Mesenchymal stem cell (in vitro differentiated cells and primary cell): ENCODE measurements around the gene HFM1.

ENCODE experiments used
- DNase-seq: peaks from one replicate; pipeline ENCODE4 v3.0.0-alpha.2; 2013
- H2AFZ ChIP-seq: one replicate; pipeline ENCODE4 v1.6.1; 2013; ENCODE audit warnings: low read depth, mild to moderate bottlenecking, control low read depth, inconsistent platforms, low read length, moderate library complexity
- H2AK5ac ChIP-seq: 2 replicates; pipeline ENCODE4 v1.6.1; 2013; ENCODE audit warnings: low read length, moderate library complexity, mild to moderate bottlenecking, inconsistent platforms; ENCODE audit not compliant: severe bottlenecking
- H2BK120ac ChIP-seq: one replicate; pipeline ENCODE4 v1.6.1; 2013; ENCODE audit warnings: low read depth, mild to moderate bottlenecking, inconsistent platforms, low read length, moderate library complexity
- H2BK12ac ChIP-seq, 2 experiments: one replicate each; pipeline ENCODE4 v1.6.1; 2013; ENCODE audit warnings: inconsistent platforms in 2 of 2, low read length in 2 of 2, mild to moderate bottlenecking in 2 of 2, moderate library complexity in 2 of 2, control low read depth in 1 of 2
- H2BK15ac ChIP-seq: one replicate; pipeline ENCODE4 v1.6.1; 2013; ENCODE audit warnings: mild to moderate bottlenecking, low read depth, inconsistent platforms; ENCODE audit not compliant: poor library complexity, severe bottlenecking
- H2BK5ac ChIP-seq: 2 replicates; pipeline ENCODE4 v1.6.1; 2013; ENCODE audit warnings: low read depth, mild to moderate bottlenecking, low read length, control low read depth, inconsistent platforms; ENCODE audit not compliant: poor library complexity, severe bottlenecking
- H3K14ac ChIP-seq, 2 experiments: one replicate each; pipeline ENCODE4 v1.6.1; 2013; ENCODE audit warnings: inconsistent platforms in 2 of 2, low read length in 2 of 2, control low read depth in 1 of 2, mild to moderate bottlenecking in 1 of 2, moderate library complexity in 1 of 2
- H3K18ac ChIP-seq, 2 experiments: one replicate each; pipeline ENCODE4 v1.6.1; 2013; ENCODE audit warnings: inconsistent platforms in 2 of 2, low read length in 2 of 2, control low read depth in 1 of 2, low read depth in 1 of 2, mild to moderate bottlenecking in 1 of 2
- H3K23ac ChIP-seq, 2 experiments: one replicate each; pipeline ENCODE4 v1.6.1; 2013; ENCODE audit warnings: inconsistent platforms in 2 of 2, low read length in 2 of 2, mild to moderate bottlenecking in 2 of 2, moderate library complexity in 2 of 2, control low read depth in 1 of 2
- H3K27ac ChIP-seq: 2 replicates; pipeline ENCODE4 v1.5.1; 2013; ENCODE audit warnings: mild to moderate bottlenecking, moderate library complexity, low read length, control low read depth, inconsistent platforms; ENCODE audit not compliant: poor library complexity, severe bottlenecking
- H3K27me3 ChIP-seq, 2 experiments: 2 replicates each; pipeline versions ENCODE4 v1.6.1 to v1.7.0; 2013; ENCODE audit warnings: low read length in 2 of 2, mild to moderate bottlenecking in 2 of 2, moderate library complexity in 2 of 2, control low read depth in 1 of 2, inconsistent platforms in 1 of 2; ENCODE audit not compliant: control insufficient read depth in 1 of 2, insufficient read depth in 1 of 2
- H3K36me3 ChIP-seq, 2 experiments: 2 replicates each; pipeline versions ENCODE4 v1.6.1 to v1.7.0; 2013; ENCODE audit warnings: low read length in 2 of 2, control low read depth in 1 of 2, inconsistent platforms in 1 of 2, low read depth in 1 of 2, mild to moderate bottlenecking in 1 of 2; ENCODE audit not compliant: insufficient read depth in 2 of 2, control insufficient read depth in 1 of 2
- H3K4ac ChIP-seq, 2 experiments: one replicate each; pipeline ENCODE4 v1.6.1; 2013; ENCODE audit warnings: inconsistent platforms in 2 of 2, low read length in 2 of 2, mild to moderate bottlenecking in 2 of 2, moderate library complexity in 2 of 2, control low read depth in 1 of 2, low read depth in 1 of 2
- H3K4me1 ChIP-seq: 2 replicates; pipeline ENCODE4 v1.6.1; 2013; ENCODE audit warnings: low read depth, low read length, control low read depth; ENCODE audit not compliant: control insufficient read depth, insufficient read depth
- H3K4me2 ChIP-seq: 2 replicates; pipeline ENCODE4 v1.6.1; 2013; ENCODE audit warnings: low read length, mild to moderate bottlenecking, inconsistent platforms; ENCODE audit not compliant: poor library complexity, severe bottlenecking
- H3K4me3 ChIP-seq, 2 experiments: 2 replicates each; pipeline versions ENCODE4 v1.5.1 to v1.7.0; 2013; ENCODE audit warnings: low read length in 2 of 2, mild to moderate bottlenecking in 2 of 2, control low read depth in 1 of 2, low read depth in 1 of 2; ENCODE audit not compliant: insufficient read depth in 1 of 2
- H3K79me1 ChIP-seq: replicated peaks from 2 replicates; pipeline ENCODE4 v1.6.1; 2013; ENCODE audit warnings: mild to moderate bottlenecking, control low read depth, low read length, inconsistent platforms; ENCODE audit not compliant: poor library complexity, severe bottlenecking
- H3K9ac ChIP-seq: 2 replicates; pipeline ENCODE4 v1.7.0; 2013; ENCODE audit warnings: mild to moderate bottlenecking, low read length, moderate library complexity
- H3K9me3 ChIP-seq: 2 replicates; pipeline ENCODE4 v1.7.0; 2013; ENCODE audit warnings: mild to moderate bottlenecking, low read length; ENCODE audit not compliant: control insufficient read depth
- H4K8ac ChIP-seq: one replicate; pipeline ENCODE4 v1.6.1; 2013; ENCODE audit warnings: inconsistent platforms, mild to moderate bottlenecking, low read length, moderate library complexity
- H4K91ac ChIP-seq: one replicate; pipeline ENCODE4 v1.6.1; 2013; ENCODE audit warnings: mild to moderate bottlenecking, low read length, inconsistent platforms
- WGBS: methylation state at CpG from one replicate; pipeline ENCODE4 v1.1.7; 2013; ENCODE audit warnings: mixed read lengths; 5-methylcytosine and 5-hydroxymethylcytosine counted together

HFM1 gene

DNA sequence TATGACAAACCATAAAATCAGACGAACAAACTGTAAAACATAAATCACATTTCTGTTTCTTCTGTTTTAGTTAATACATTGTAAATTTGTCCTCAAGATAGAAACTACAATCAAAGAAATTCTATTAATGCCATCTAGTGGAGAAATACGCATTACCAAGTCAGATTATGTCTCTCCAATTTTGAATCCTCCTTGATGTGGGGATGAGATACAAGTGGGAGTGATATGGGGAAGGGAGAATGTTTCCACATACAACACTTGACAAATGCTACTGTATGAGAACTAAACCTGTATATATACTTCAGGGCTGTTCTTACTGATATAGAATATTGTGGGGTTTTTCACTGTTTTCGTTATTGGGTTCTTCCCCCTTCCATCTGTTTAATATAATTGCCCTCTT is 2.6 kb downstream of the HFM1 start:
- H3K4ac ChIP-seq, result no peak overlapping the region
- H4K8ac ChIP-seq, result no peak overlapping the region
- no peak overlapping the region for H2BK12ac ChIP-seq
- no peak overlapping the region for H3K9ac ChIP-seq
- H3K14ac ChIP-seq, result no peak overlapping the region
- no peak overlapping the region for H3K23ac ChIP-seq
- no peaks in the 10 kb centered on the region for H3K79me1 ChIP-seq
- no peak overlapping the region for H2AFZ ChIP-seq
- peak; percentile 24 for DNase-seq
- no peak overlapping the region for H3K18ac ChIP-seq
- no peaks in the 10 kb centered on the region for H3K27me3 ChIP-seq
- no peak overlapping the region for H3K4me2 ChIP-seq
- H3K4me3 ChIP-seq, result no peak overlapping the region
- H2BK5ac ChIP-seq, result no peak overlapping the region
- no peak overlapping the region for H3K27ac ChIP-seq
- no peak overlapping the region for H2BK15ac ChIP-seq
- H3K4me1 ChIP-seq, result no peaks in the 10 kb centered on the region
- H2AK5ac ChIP-seq, result no peak overlapping the region
- H3K9me3 ChIP-seq, result no peaks in the 10 kb centered on the region
- no peaks in the 10 kb centered on the region for H3K36me3 ChIP-seq
- WGBS, result 80% methylated on average over 1 of the region's 3 CpGs
- H4K91ac ChIP-seq, result no peak overlapping the region
- no peak overlapping the region for H2BK120ac ChIP-seq

DNA sequence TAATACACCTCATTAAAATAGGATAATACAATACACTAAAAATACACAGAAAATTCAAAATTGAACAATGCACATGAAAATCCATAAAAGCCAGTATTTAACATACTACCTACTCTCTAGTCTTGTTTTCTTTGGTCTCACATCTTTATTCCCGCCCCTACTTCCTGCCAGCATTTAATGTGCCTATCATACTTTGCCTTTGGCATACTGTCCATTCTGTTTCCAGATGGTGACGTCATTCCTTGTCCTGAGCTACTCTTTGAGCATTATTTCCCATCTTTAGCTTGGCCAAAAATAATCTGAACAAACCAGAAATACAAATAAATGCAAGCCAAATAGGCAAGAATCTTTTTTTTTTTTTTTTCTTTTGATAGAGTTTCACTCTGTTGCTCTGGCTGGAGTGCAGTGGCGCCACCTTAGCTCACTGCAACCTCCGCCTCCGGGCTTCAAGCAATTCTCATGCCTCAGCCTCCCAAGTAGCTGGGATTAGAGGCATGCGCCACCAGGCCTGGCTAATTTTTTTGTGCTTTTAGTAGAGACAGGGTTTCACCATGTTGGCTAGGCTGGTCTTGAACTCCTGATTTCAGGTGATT is 4.4 kb downstream of the HFM1 start:
- 94% methylated on average over 6 of the region's 6 CpGs for WGBS
- Histone ChIP-seq H3K36me3 (no peaks in the 10 kb centered on the region), H3K9ac (no peak overlapping the region), H3K23ac (no peak overlapping the region), H3K14ac (no peak overlapping the region), H3K18ac (no peak overlapping the region), H2AK5ac (no peak overlapping the region), H3K9me3 (no peaks in the 10 kb centered on the region), H4K8ac (no peak overlapping the region), H3K27me3 (no peaks in the 10 kb centered on the region), H3K4me1 (no peaks in the 10 kb centered on the region), H2AFZ (no peak overlapping the region), H2BK120ac (no peak overlapping the region), H3K4ac (no peak overlapping the region), H3K27ac (no peak overlapping the region), H2BK12ac (no peak overlapping the region), H3K4me2 (no peak overlapping the region), H3K79me1 (no peaks in the 10 kb centered on the region), H4K91ac (no peak overlapping the region), H3K4me3 (no peak overlapping the region), H2BK15ac (no peak overlapping the region), H2BK5ac (no peak overlapping the region)
- no peak for DNase-seq

DNA sequence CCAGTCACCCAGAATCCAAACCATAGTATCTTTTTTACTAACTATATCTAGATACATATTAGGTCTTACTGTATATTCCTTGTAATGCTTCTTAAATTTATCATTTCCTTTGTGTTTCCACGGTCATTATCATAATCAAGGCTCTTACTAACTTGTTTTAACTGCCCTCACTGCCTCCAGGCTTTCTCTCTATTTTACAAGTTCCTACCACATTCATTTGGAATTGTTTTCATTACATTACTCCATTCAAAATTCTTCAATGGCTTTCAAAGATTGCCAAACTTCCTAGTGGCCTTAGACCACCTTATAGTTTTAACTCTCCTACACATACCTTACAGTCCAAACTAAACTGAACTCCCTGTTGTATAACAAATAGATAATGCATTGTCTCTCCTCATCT is 6.3 kb downstream of the HFM1 start:
- H2BK12ac ChIP-seq, result no peak overlapping the region
- H4K91ac ChIP-seq, result no peak overlapping the region
- H2BK5ac ChIP-seq, result no peak overlapping the region
- no peak overlapping the region for H3K4ac ChIP-seq
- H3K36me3 ChIP-seq, result no peaks in the 10 kb centered on the region
- H2AFZ ChIP-seq, result no peak overlapping the region
- H4K8ac ChIP-seq, result no peak overlapping the region
- no peak overlapping the region for H3K23ac ChIP-seq
- no peaks in the 10 kb centered on the region for H3K9me3 ChIP-seq
- H2BK15ac ChIP-seq, result no peak overlapping the region
- no peaks in the 10 kb centered on the region for H3K79me1 ChIP-seq
- 82% methylated on average over 1 of the region's 1 CpG for WGBS
- H3K4me3 ChIP-seq, result no peak overlapping the region
- H2BK120ac ChIP-seq, result no peak overlapping the region
- no peak overlapping the region for H3K18ac ChIP-seq
- no peaks in the 10 kb centered on the region for H3K27me3 ChIP-seq
- no peak overlapping the region for H3K9ac ChIP-seq
- no peak overlapping the region for H2AK5ac ChIP-seq
- H3K4me1 ChIP-seq, result no peaks in the 10 kb centered on the region
- H3K27ac ChIP-seq, result no peak overlapping the region
- DNase-seq, result no peak
- H3K14ac ChIP-seq, result no peak overlapping the region
- H3K4me2 ChIP-seq, result no peak overlapping the region

DNA sequence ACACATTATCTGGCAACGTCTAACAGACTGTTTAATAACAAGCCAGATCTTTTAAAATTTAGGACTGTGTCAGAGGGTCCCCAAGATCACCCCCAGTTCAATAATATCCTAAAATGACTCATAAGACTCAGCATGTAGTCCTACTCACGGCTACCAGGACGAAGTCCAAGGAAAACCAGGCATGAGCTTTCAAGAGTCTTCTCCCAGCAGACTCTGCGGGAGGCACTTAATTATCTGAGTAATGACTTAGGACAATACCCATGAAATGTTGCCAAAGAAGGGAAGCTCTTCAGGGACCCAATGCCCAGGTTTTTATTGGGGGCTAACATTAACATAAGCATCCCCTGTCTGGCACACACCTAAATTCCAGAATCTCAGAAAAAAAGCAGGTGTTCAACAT is 7.0 kb downstream of the HFM1 start:
- Histone ChIP-seq H2AFZ (no peak overlapping the region), H3K27ac (no peak overlapping the region), H3K23ac (no peak overlapping the region), H2BK5ac (no peak overlapping the region), H2BK12ac (no peak overlapping the region), H3K4me1 (no peaks in the 10 kb centered on the region), H3K27me3 (no peaks in the 10 kb centered on the region), H3K9me3 (no peaks in the 10 kb centered on the region), H3K14ac (no peak overlapping the region), H3K36me3 (no peaks in the 10 kb centered on the region), H3K4ac (no peak overlapping the region), H3K9ac (no peak overlapping the region), H3K4me3 (no peak overlapping the region), H4K8ac (no peak overlapping the region), H2BK15ac (no peak overlapping the region), H4K91ac (no peak overlapping the region), H3K4me2 (no peak overlapping the region), H2BK120ac (no peak overlapping the region), H2AK5ac (no peak overlapping the region), H3K18ac (no peak overlapping the region), H3K79me1 (no peaks in the 10 kb centered on the region)
- no peak for DNase-seq
- WGBS, result 68% methylated on average over 4 of the region's 4 CpGs
